CD4-positive, alpha-beta T cell treated with Interleukin-15 for 4 hours (primary cell): Measurements from ENCODE around the gene SLC30A10.
"Not testable (repeated sequence)": the region's sequence is repeated elsewhere in the genome, so short reads cannot be mapped to it uniquely, and the experiment has no call there.

Experiments
- DNase-seq: peaks from one replicate; pipeline ENCODE4 v3.0.0-alpha.2; 2020; ENCODE audit warnings: low spot score

Gene SLC30A10

GRCh38 chr1:219927956-219928790 is at the start of gene SLC30A10:
Gene SLC30A10, minus strand, starts transcription at chr1:219928557. Its CDS starts 117 bp downstream, at chr1:219928440.
- DNase-seq, result no peak

- no peak for DNase-seq
Measured at GRCh38 chr1:219973213-219973612, 44.9 kb upstream of the SLC30A10 start.

GRCh38 chr1:219967361-219967760 is 39.0 kb upstream of the SLC30A10 start:
- no peak for DNase-seq

GRCh38 chr1:219966071-219966349 is 37.7 kb upstream of the SLC30A10 start:
- no peak for DNase-seq

GRCh38 chr1:219965285-219966070 is 37.1 kb upstream of the SLC30A10 start:
- DNase-seq, result no peak

GRCh38 chr1:219963432-219963831 is 35.1 kb upstream of the SLC30A10 start:
- DNase-seq, result no peak

- no peak for DNase-seq
Measured at GRCh38 chr1:219961684-219962083, 33.3 kb upstream of the SLC30A10 start.

- no peak for DNase-seq
Measured at GRCh38 chr1:219959540-219960203, 31.3 kb upstream of the SLC30A10 start.

- no peak for DNase-seq
Measured at GRCh38 chr1:219958875-219959417, 30.6 kb upstream of the SLC30A10 start.

- DNase-seq, result no peak
Measured at GRCh38 chr1:219954736-219955421, 26.5 kb upstream of the SLC30A10 start.

- DNase-seq, result no peak
Measured at GRCh38 chr1:219954052-219954451, 25.7 kb upstream of the SLC30A10 start.

GRCh38 chr1:219952361-219952760 is 24.0 kb upstream of the SLC30A10 start:
- no peak for DNase-seq

- DNase-seq, result not testable (repeated sequence)
Measured at GRCh38 chr1:219949227-219949626, 20.9 kb upstream of the SLC30A10 start.

GRCh38 chr1:219948766-219949165 is 20.4 kb upstream of the SLC30A10 start:
- DNase-seq, result not testable (repeated sequence)

GRCh38 chr1:219945795-219946194 is 17.4 kb upstream of the SLC30A10 start:
- no peak for DNase-seq

GRCh38 chr1:219941179-219942118 is 13.1 kb upstream of the SLC30A10 start:
- no peak for DNase-seq

GRCh38 chr1:219940707-219941106 is 12.3 kb upstream of the SLC30A10 start:
- no peak for DNase-seq

- DNase-seq, result no peak
Measured at GRCh38 chr1:219938706-219939105, 10.3 kb upstream of the SLC30A10 start.

GRCh38 chr1:219933763-219934162 is 5.4 kb upstream of the SLC30A10 start:
- DNase-seq, result not testable (repeated sequence)

- DNase-seq, result no peak
Measured at GRCh38 chr1:219931033-219931432, 2.7 kb upstream of the SLC30A10 start.

- no peak for DNase-seq
Measured at GRCh38 chr1:219928791-219929118, 398 bp upstream of the SLC30A10 start.
